A673 (cell line): ENCODE results near the gene ZNF169.
"Not testable (repeated sequence)": the region's sequence is repeated elsewhere in the genome, so short reads cannot be mapped to it uniquely, and the experiment has no call there.

ENCODE experiments used
- EZH2 ChIP-seq: fragments of 200-600 bp; sonication (generic); IDR thresholded peaks from 2 replicates; pipeline ENCODE4 v1.6.1; 2017; ENCODE audit warnings: borderline replicate concordance, low read depth, mild to moderate bottlenecking, mixed read lengths, antibody characterized with exemption, low read length; ENCODE audit not compliant: poor library complexity, severe bottlenecking
- TF ChIP-seq, protein P1 (sequence below): fragments of 300-800, 200-600 bp; sonication (generic); conservative IDR thresholded peaks from 2 replicates; pipeline ENCODE4 v1.5.1; 2017; ENCODE audit warnings: low read depth, mild to moderate bottlenecking, antibody characterized with exemption, low read length, moderate library complexity, mixed read lengths

DNA sequence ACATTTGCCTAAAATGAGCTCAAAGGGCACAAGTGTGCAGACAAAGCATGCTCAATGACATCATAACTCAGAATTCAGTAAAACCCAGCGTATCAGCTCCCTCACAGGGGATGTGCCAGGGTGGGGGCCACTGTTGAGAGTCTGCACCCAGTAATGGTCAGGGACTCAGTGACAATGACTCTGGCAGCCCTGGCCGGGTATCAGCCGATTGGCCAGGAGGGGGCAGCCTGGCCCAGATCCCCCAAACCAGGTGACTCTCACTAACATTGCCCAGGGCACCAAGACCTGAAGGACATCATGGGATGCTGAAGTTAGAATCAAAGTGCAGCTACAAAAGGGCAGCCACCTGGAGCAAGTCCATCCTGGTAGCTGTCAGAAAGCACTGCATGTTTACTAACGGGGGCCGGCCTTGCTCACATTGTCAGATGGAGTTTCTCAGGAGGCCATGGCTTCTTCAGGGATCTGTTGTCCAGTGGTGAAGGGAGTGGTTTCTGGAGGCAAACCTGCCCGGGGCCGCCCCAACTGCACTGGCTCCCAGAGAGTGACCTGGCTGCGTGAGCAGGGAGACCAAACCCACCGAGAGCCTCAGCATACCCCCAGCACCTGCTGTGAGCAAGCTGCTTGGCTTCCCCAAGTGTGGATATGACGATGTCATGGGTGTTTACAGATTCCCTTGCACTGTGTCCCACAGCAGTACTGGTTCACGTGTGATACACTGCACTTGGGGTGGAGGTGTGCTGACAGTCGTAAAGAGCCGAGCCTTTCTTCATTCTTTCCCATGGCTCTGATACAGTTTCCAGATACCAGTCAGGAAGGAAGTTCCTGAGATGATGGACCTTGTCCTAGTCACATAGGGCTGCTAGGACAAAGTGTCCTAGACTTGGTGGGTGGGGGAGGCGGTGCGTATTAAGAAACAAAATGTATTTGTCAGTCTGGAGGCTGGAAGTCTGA, 56.2 kb downstream of the ZNF169 start:
- TF ChIP-seq EZH2: not testable (repeated sequence)
- TF ChIP-seq, protein P1, sequence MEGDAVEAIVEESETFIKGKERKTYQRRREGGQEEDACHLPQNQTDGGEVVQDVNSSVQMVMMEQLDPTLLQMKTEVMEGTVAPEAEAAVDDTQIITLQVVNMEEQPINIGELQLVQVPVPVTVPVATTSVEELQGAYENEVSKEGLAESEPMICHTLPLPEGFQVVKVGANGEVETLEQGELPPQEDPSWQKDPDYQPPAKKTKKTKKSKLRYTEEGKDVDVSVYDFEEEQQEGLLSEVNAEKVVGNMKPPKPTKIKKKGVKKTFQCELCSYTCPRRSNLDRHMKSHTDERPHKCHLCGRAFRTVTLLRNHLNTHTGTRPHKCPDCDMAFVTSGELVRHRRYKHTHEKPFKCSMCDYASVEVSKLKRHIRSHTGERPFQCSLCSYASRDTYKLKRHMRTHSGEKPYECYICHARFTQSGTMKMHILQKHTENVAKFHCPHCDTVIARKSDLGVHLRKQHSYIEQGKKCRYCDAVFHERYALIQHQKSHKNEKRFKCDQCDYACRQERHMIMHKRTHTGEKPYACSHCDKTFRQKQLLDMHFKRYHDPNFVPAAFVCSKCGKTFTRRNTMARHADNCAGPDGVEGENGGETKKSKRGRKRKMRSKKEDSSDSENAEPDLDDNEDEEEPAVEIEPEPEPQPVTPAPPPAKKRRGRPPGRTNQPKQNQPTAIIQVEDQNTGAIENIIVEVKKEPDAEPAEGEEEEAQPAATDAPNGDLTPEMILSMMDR: not testable (repeated sequence)
